Measurements from ENCODE around the gene PHTF2.

DNA sequence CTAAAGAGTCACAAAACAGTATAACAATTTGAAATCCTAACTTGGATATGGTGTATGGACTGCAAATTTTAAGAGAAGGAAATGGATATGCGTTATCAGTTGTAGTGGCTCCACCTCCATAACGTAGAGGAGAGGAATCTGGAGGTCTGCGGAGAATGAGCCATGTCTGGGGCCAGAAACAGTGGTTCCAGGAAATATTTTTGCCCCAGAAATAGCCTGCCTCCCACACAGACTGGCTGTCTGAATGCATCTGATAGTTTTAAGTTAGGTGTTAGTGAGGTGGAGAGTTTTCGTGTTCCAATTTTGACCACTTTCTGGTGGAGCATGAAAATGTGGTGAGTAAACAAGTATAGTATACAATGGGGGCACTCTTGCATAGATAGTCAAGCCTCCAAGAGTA is 1.6 kb downstream of the PHTF2 start:
- TF ChIP-seq CTCF (IDR thresholded peaks at IDR 0.05): no peak
- TF ChIP-seq POLR2A (IDR thresholded peaks at IDR 0.05): no peak
